Neural crest cell (in vitro differentiated cells): ENCODE results near the gene TSPYL2. TPM values are rescaled to one million over a fixed set of nuclear protein-coding genes. Genes with fewer than 3 reads are reported as not detected.

Source experiments
- DNase-seq: peaks from one replicate; pipeline ENCODE4 v3.0.0; 2021; ENCODE audit warnings: low read depth, mixed read lengths, low spot score
- H3K27ac Mint-ChIP-seq: one replicate; pipeline ENCODE4 v1.8.0; 2021; ENCODE audit warnings: mild to moderate bottlenecking, mixed read lengths; ENCODE audit not compliant: unreplicated experiment
- H3K27me3 Mint-ChIP-seq: 2 replicates; pipeline ENCODE4 v1.8.0; 2021; ENCODE audit warnings: low read depth, mild to moderate bottlenecking, mixed read lengths
- H3K36me3 Mint-ChIP-seq: 2 replicates; pipeline ENCODE4 v1.8.0; 2021; ENCODE audit warnings: low read depth, mild to moderate bottlenecking, mixed read lengths
- H3K4me1 Mint-ChIP-seq: 2 replicates; pipeline ENCODE4 v1.8.0; 2021; ENCODE audit warnings: mixed read lengths
- H3K4me3 Mint-ChIP-seq: one replicate; pipeline ENCODE4 v1.8.0; 2021; ENCODE audit warnings: mild to moderate bottlenecking, mixed read lengths
- H3K9me3 Mint-ChIP-seq: 2 replicates; pipeline ENCODE4 v1.8.0; 2021; ENCODE audit warnings: mixed read lengths
- total RNA-seq: library from RNA; stranded (reverse); gene quantifications from 2 replicates; pipeline ENCODE4 v1.2.1, GENCODE V29; 2021
- TF ChIP-seq, protein P1 (sequence below): fragments of 200-600 bp; sonication (generic); conservative IDR thresholded peaks from 2 replicates; pipeline ENCODE4 v1.5.0; 2021; ENCODE audit warnings: antibody characterized with exemption, mild to moderate bottlenecking

TSPYL2 gene
- total RNA-seq, 1 donor from 2014 or later: 17.9 TPM

DNA sequence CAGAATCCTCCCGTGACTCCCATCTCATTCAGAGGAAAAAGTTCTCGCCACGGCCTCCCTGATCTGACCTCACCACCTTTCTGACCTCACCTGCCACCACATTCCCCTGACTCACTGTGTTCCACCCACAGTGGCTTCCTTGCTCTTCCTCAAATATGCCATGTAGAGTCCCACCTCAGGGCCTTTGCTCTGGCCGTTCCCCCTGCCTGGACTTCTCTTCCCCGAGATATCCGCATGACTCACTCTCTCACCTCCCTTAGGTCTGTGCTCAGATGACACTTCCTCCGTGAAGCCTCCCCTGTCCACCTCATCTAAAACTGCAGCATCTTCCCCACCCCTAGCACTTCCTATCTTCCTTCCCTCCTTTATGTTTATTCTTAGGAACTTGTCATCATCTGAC lies 7.2 kb upstream of the TSPYL2 start:
- H3K36me3 Mint-ChIP-seq: peaks cover 10% of the 10 kb centered on the region
- peaks cover 16% of the 10 kb centered on the region for H3K4me1 Mint-ChIP-seq
- H3K4me3 Mint-ChIP-seq: peak overlapping the region; percentile 50
- no peak overlapping the region for H3K27ac Mint-ChIP-seq
- H3K27me3 Mint-ChIP-seq: no peaks in the 10 kb centered on the region
- TF ChIP-seq, protein P1, sequence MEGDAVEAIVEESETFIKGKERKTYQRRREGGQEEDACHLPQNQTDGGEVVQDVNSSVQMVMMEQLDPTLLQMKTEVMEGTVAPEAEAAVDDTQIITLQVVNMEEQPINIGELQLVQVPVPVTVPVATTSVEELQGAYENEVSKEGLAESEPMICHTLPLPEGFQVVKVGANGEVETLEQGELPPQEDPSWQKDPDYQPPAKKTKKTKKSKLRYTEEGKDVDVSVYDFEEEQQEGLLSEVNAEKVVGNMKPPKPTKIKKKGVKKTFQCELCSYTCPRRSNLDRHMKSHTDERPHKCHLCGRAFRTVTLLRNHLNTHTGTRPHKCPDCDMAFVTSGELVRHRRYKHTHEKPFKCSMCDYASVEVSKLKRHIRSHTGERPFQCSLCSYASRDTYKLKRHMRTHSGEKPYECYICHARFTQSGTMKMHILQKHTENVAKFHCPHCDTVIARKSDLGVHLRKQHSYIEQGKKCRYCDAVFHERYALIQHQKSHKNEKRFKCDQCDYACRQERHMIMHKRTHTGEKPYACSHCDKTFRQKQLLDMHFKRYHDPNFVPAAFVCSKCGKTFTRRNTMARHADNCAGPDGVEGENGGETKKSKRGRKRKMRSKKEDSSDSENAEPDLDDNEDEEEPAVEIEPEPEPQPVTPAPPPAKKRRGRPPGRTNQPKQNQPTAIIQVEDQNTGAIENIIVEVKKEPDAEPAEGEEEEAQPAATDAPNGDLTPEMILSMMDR: no peak
- no peak for DNase-seq
- no peaks in the 10 kb centered on the region for H3K9me3 Mint-ChIP-seq

DNA sequence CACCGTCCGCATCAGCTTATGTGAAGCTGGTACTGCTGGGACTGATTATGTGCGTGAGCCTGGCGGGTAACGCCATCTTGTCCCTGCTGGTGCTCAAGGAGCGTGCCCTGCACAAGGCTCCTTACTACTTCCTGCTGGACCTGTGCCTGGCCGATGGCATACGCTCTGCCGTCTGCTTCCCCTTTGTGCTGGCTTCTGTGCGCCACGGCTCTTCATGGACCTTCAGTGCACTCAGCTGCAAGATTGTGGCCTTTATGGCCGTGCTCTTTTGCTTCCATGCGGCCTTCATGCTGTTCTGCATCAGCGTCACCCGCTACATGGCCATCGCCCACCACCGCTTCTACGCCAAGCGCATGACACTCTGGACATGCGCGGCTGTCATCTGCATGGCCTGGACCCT lies 5.5 kb upstream of the TSPYL2 start:
- peaks cover 18% of the 10 kb centered on the region for H3K4me1 Mint-ChIP-seq
- no peak overlapping the region for H3K4me3 Mint-ChIP-seq
- DNase-seq: no peak
- TF ChIP-seq, protein P1: no peak
- no peaks in the 10 kb centered on the region for H3K27me3 Mint-ChIP-seq
- H3K36me3 Mint-ChIP-seq: peaks cover 8% of the 10 kb centered on the region
- H3K27ac Mint-ChIP-seq: no peak overlapping the region
- no peaks in the 10 kb centered on the region for H3K9me3 Mint-ChIP-seq

DNA sequence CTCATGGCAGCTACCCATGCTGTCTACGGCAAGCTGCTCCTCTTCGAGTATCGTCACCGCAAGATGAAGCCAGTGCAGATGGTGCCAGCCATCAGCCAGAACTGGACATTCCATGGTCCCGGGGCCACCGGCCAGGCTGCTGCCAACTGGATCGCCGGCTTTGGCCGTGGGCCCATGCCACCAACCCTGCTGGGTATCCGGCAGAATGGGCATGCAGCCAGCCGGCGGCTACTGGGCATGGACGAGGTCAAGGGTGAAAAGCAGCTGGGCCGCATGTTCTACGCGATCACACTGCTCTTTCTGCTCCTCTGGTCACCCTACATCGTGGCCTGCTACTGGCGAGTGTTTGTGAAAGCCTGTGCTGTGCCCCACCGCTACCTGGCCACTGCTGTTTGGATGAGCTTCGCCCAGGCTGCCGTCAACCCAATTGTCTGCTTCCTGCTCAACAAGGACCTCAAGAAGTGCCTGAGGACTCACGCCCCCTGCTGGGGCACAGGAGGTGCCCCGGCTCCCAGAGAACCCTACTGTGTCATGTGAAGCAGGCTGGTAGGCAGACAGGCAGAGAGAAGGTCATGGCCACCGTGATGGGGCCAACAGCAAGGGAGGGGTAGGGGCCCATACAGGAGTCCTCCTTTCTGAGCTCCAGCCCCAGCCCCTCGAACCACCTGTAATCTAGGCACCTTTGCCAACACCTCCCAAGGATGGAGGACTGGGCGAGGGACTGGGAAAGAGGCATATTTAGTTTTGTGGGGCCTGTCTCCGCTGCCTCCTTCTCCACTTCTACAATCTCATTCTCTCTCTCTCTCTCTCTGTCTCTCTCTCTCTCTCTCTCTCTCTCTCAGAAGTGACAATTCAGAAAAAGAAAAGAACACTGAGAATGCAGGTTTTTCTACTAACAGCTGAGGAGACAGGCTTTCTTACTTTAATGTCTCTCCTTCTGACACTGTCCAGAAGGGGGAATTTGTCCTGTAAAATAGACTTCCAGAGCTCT lies 4.7 kb upstream of the TSPYL2 start:
- Mint-ChIP-seq H3K9me3 (no peaks in the 10 kb centered on the region), H3K4me1 (peaks cover 15% of the 10 kb centered on the region), H3K4me3 (no peak overlapping the region), H3K27me3 (no peaks in the 10 kb centered on the region), H3K36me3 (peaks cover 8% of the 10 kb centered on the region), H3K27ac (no peak overlapping the region)
- no peak for DNase-seq
- TF ChIP-seq, protein P1: no peak

DNA sequence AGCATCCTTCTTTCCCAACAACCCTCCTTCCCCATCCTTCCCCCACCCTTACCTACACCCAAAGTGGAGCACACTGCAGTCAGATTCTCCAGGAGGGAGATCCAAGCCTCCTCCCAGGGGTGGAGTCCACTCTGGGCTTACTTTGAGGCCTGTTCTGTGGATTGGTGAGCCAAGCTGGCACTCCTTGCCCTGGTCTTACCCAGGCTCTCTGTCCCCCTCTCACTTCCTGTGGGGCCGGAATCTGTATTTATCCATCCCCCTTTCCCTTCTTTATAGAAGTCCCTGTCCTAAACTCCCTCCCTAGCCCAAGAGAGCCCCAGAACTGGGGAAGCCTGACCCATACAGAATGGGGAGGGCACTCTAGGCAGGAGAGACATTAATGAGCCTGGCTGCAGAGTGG lies 3.2 kb upstream of the TSPYL2 start:
- Mint-ChIP-seq H3K27ac (no peak overlapping the region), H3K4me3 (no peak overlapping the region), H3K27me3 (no peaks in the 10 kb centered on the region), H3K9me3 (no peaks in the 10 kb centered on the region), H3K4me1 (peaks cover 21% of the 10 kb centered on the region), H3K36me3 (peaks cover 8% of the 10 kb centered on the region)
- DNase-seq: no peak
- TF ChIP-seq, protein P1: no peak

DNA sequence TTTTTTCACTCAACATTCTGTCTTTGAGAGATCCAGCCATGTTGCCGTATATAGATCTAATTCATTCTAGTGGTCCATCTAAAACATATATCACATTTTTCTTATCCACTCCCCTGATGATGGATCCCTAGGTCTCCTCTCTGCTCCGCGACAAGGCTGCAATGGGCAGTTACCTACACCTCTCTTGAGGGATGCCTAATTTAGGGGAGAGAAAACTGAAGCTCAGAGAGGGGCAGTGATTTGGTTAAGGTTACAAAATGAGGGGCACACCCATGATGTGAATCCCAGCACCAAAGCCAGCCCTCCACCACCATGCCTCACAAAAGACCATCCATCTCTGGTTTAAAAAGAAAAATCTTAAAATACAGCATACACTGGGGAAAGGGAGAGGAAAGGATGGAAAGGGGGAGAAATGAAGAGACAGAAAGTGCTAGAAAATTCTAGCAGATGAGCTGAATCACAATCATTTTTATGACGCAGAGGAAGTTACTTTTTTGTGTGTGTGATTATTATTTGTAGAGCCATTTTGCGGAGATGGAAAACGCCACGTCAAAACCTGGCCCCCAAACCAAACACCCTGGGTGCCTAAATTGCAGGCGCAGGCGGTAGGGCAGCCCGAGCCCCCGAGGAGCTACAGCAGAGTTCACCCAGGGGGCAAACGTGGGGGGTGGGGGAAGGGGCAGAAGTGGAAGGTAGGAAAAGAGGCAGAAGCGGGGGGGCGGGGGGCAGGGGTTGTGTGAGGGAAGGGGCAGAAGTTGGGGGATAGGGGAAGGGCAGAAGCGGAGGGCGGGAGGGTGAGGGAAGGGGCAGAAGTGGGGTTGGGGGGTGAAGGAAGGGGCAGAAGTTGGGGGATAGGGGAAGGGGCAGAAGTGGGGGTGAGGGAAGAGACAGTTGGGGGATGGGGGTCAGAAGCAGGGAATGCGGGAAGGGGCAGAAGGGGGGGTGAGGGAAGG lies 1.3 kb upstream of the TSPYL2 start:
- H3K27me3 Mint-ChIP-seq: no peaks in the 10 kb centered on the region
- peaks cover 3% of the 10 kb centered on the region for H3K9me3 Mint-ChIP-seq
- DNase-seq: no peak

More for the DNA sequence above, 1.3 kb upstream of the TSPYL2 start:
- TF ChIP-seq, protein P1: no peak
- Mint-ChIP-seq H3K36me3 (peaks cover 13% of the 10 kb centered on the region), H3K4me3 (peak overlapping the region; percentile 86), H3K27ac (no peak overlapping the region), H3K4me1 (peaks cover 26% of the 10 kb centered on the region)
